ENCODE results near the gene CREBL2. TPM values are rescaled to one million over a fixed set of nuclear protein-coding genes. Genes with fewer than 3 reads are reported as not detected.

The CREBL2 gene
- total RNA-seq, 2 experiments from 2014 or later = 21.4 to 23.3 TPM

- no peak overlapping the region for H3K4me3 Mint-ChIP-seq
- H3K27ac Mint-ChIP-seq = no peak overlapping the region
- H3K4me1 Mint-ChIP-seq = no peaks in the 10 kb centered on the region
- POLR2A ChIA-PET = interaction anchor here (0.5 to 0.6 kb wide), 2 partner anchors 16 to 132 kb away, joined by 3 read pairs; no protein-coding TSS in a partner anchor
- peaks cover 9% of the 10 kb centered on the region for H3K36me3 Mint-ChIP-seq
- H3K9me3 Mint-ChIP-seq = no peaks in the 10 kb centered on the region
- DNase-seq = no peak
- no peaks in the 10 kb centered on the region for H3K27me3 Mint-ChIP-seq
- ATAC-seq (ENCODE audit: low read depth) = no peak
Observed at GRCh38 chr12:12682284-12682683, 70.6 kb downstream of the CREBL2 start.

DNA sequence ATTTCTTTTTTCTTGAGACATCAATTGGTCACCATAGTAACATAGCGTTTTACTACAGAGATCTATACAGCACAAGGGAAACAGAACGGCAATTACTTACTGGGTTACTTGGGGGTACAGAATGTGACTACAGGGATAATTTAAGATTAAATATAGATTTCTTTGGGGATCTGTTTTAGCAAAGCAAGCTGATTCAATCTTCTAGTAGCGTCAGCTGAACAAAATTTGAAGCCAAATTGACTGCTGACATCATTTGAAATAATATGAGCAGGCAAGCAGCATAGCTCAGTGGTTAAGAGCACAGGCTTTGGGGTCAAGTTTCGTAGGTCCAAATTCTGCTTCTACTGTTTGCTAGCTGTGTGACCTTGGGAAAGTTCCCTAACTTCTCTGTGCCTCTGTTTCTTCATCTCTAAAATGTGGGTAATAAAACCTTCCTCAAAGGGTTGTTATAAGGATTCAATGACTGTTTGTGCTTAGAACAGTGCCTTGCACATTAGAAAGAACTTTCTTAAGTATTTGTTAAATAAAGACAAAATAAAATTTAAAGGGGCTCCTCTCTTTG is 71.5 kb downstream of the CREBL2 start:
- no peak for ATAC-seq (ENCODE audit: low read depth)
- H3K4me3 Mint-ChIP-seq = no peak overlapping the region
- no peaks in the 10 kb centered on the region for H3K4me1 Mint-ChIP-seq
- peaks cover 11% of the 10 kb centered on the region for H3K36me3 Mint-ChIP-seq
- no peak for DNase-seq
- no peak overlapping the region for H3K27ac Mint-ChIP-seq
- H3K9me3 Mint-ChIP-seq = no peaks in the 10 kb centered on the region
- H3K27me3 Mint-ChIP-seq = no peaks in the 10 kb centered on the region
- POLR2A ChIA-PET = no interaction called here

- Mint-ChIP-seq H3K36me3 (peaks cover 11% of the 10 kb centered on the region), H3K9me3 (no peaks in the 10 kb centered on the region), H3K27ac (no peak overlapping the region), H3K4me1 (no peaks in the 10 kb centered on the region), H3K4me3 (no peak overlapping the region), H3K27me3 (no peaks in the 10 kb centered on the region)
- POLR2A ChIA-PET = no interaction called here
- ATAC-seq (ENCODE audit: low read depth) = no peak
- no peak for DNase-seq
Observed at GRCh38 chr12:12683725-12684124, 72.0 kb downstream of the CREBL2 start.

DNA sequence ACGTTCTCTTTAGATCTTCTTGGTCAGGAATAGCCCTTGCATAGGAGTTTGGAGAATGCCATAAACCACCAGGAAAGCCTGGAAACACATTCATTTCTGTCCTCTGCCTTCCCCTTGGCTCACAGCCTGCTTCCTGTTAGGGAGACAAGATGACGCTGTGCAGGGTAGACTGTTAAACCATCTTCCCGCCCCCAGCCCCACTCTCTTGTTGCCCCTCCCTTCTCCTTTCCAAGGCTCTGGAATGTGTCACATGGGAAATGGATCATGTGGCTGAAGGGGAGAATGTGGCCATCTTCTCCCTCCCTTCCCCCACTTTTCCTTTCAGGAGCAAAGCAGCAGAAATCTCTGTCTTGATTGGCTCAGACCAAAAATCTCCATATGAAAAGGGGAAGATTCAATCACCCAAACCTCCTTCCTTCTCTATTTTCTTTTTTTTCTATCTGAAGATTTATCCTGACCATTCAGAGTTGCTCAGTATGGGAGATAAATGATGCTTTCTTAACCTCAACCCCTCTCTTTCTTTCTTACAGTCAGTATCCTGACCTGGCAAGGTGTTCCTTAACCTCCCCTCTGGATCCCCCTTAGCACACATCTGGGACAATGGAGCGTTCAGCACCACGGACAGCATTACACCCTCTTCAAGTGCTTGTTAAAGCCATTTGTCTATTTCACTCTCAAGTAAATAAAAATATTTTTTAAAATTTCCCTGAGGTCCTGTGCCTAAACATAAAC is 72.9 kb downstream of the CREBL2 start:
- no peak overlapping the region for H3K27ac Mint-ChIP-seq
- DNase-seq (no peak), ATAC-seq (ENCODE audit: low read depth) (no peak)
- no peak overlapping the region for H3K4me3 Mint-ChIP-seq
- peaks cover 10% of the 10 kb centered on the region for H3K36me3 Mint-ChIP-seq
- no peaks in the 10 kb centered on the region for H3K27me3 Mint-ChIP-seq
- H3K4me1 Mint-ChIP-seq = no peaks in the 10 kb centered on the region
- H3K9me3 Mint-ChIP-seq = no peaks in the 10 kb centered on the region
- POLR2A ChIA-PET = no interaction called here

DNA sequence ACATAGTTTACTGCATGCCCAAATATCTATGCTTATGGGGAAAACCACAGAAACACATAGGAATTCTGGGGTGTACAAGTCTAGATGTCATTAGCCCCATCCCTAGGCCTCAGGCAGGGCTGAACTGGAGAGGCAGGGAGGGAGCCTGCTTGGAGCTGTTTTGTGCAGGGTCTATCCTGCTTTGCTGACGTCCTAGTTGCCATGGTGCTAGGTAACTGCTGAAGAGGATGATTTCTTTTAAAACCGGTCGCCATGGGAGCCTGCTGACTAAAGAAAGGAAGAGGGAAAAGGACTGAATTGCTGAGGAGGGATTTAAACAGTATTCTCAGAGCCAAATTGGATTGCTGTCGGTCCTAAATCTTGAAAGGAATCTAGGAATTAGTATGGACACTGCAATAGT is 73.6 kb downstream of the CREBL2 start:
- Mint-ChIP-seq H3K36me3 (peaks cover 10% of the 10 kb centered on the region), H3K4me1 (peaks cover 7% of the 10 kb centered on the region)
- POLR2A ChIA-PET = no interaction called here

DNA sequence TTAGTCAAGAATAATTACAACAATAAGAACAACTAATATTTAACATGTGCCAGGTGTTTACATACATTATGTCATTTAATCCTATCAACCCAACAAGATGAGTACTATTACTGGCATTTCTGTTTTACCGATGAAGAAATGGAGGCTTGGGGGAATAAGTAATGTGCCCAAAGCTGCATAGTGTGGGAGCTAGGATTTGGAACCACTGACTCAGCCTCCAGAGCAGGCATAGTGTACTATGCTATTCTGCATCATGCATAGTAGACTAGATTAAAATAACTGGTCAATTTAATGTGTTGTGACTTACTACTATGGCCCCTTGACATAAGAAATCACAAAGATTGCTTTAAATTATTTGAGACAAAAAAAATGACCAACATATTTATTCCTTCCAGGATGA is 74.8 kb downstream of the CREBL2 start:
- no peaks in the 10 kb centered on the region for H3K9me3 Mint-ChIP-seq
- no peak for DNase-seq
- no peak overlapping the region for H3K27ac Mint-ChIP-seq
- ATAC-seq (ENCODE audit: low read depth) = no peak
- H3K4me1 Mint-ChIP-seq = peaks cover 11% of the 10 kb centered on the region
- H3K4me3 Mint-ChIP-seq = no peak overlapping the region
- no peaks in the 10 kb centered on the region for H3K27me3 Mint-ChIP-seq
- H3K36me3 Mint-ChIP-seq = peaks cover 15% of the 10 kb centered on the region
- POLR2A ChIA-PET = no interaction called here

More for the DNA sequence above, 73.6 kb downstream of the CREBL2 start:
- H3K9me3 Mint-ChIP-seq = no peaks in the 10 kb centered on the region
- no peak overlapping the region for H3K4me3 Mint-ChIP-seq
- DNase-seq (no peak), ATAC-seq (ENCODE audit: low read depth) (no peak)
- no peak overlapping the region for H3K27ac Mint-ChIP-seq
- H3K27me3 Mint-ChIP-seq = no peaks in the 10 kb centered on the region

DNA sequence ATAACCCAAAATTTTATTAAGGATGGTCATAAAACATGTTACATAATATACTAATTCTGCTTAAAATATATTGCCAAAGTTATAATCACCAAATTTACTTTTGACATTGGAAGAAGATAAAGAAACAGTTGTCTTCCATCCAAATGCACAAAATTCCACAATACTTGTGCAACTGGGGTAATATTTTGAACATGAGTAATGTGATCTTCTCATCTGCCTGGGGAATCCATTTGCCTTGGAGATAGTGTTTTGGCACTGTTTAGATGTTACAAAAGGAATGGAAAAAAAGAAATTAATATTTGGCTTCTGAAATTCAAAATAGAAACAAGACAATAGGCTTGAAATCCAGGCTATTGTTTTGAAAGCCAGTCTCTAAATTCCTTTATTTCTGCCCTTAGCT is 75.2 kb downstream of the CREBL2 start:
- POLR2A ChIA-PET = no interaction called here
- H3K9me3 Mint-ChIP-seq = no peaks in the 10 kb centered on the region
- DNase-seq (no peak), ATAC-seq (ENCODE audit: low read depth) (no peak)
- no peak overlapping the region for H3K27ac Mint-ChIP-seq
- no peak overlapping the region for H3K4me3 Mint-ChIP-seq
- H3K36me3 Mint-ChIP-seq = peaks cover 17% of the 10 kb centered on the region
- H3K27me3 Mint-ChIP-seq = no peaks in the 10 kb centered on the region
- H3K4me1 Mint-ChIP-seq = peaks cover 12% of the 10 kb centered on the region

GRCh38 chr12:12689647-12690300 is 78.1 kb downstream of the CREBL2 start:
- no peak overlapping the region for H3K4me3 Mint-ChIP-seq
- H3K9me3 Mint-ChIP-seq = no peaks in the 10 kb centered on the region

GRCh38 chr12:12691549-12691948 is 79.9 kb downstream of the CREBL2 start:
- Mint-ChIP-seq H3K4me3 (no peak overlapping the region), H3K36me3 (peaks cover 30% of the 10 kb centered on the region), H3K27ac (no peak overlapping the region), H3K9me3 (no peaks in the 10 kb centered on the region), H3K27me3 (no peaks in the 10 kb centered on the region), H3K4me1 (peaks cover 37% of the 10 kb centered on the region)
- POLR2A ChIA-PET = no interaction called here
- ATAC-seq (ENCODE audit: low read depth) = no peak
- DNase-seq = no peak

More at GRCh38 chr12:12689647-12690300, 78.1 kb downstream of the CREBL2 start:
- no peak overlapping the region for H3K27ac Mint-ChIP-seq
- no peaks in the 10 kb centered on the region for H3K27me3 Mint-ChIP-seq
- no peak for ATAC-seq (ENCODE audit: low read depth)
- H3K36me3 Mint-ChIP-seq = peaks cover 22% of the 10 kb centered on the region
- POLR2A ChIA-PET = no interaction called here
- DNase-seq = no peak
- peaks cover 24% of the 10 kb centered on the region for H3K4me1 Mint-ChIP-seq

DNA sequence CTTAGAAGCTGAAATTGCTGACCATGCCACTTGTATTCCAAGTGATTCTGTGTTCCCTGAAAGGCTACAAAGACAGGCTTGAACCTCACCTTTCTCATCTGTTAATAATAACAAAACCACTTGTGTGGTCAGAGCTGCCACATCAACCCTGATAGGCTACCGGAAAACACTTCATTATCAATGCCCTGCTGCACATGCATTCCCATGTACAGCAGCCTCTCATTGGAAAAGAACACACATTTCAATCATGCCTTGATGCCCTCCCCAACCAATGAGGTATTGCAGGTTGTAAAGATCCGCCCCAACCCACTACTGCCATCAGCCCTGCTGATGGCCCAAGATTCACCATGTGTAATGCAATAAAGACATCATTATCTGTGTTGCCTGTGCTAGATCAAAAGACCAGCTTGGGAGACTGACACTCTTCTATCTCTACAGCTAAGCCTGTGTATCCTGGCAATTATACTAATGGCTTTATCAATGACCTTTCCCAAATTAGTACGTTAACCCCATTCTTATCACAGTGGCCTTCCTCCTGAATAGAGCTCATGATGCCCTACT is 81.5 kb downstream of the CREBL2 start:
- DNase-seq (no peak), ATAC-seq (ENCODE audit: low read depth) (no peak)
- H3K27ac Mint-ChIP-seq = no peak overlapping the region
- POLR2A ChIA-PET = interaction anchor here (11.5 kb wide), 1 partner anchor 28 kb away, joined by 304 read pairs; the partner anchor contains the start of gene CDKN1B
- H3K4me1 Mint-ChIP-seq = peaks cover 45% of the 10 kb centered on the region
- H3K27me3 Mint-ChIP-seq = no peaks in the 10 kb centered on the region
- H3K4me3 Mint-ChIP-seq = no peak overlapping the region
- H3K36me3 Mint-ChIP-seq = peaks cover 23% of the 10 kb centered on the region
- no peaks in the 10 kb centered on the region for H3K9me3 Mint-ChIP-seq

Other genes starting within 250 kb of the CREBL2 start
- gene DUSP16, start 49.0 kb upstream of the CREBL2 start, total RNA-seq = 10 to 100 TPM; 32.2 to 38.1 TPM
- 1 to 10 TPM; 7.7 to 8.0 TPM for gene GPR19, start 84.3 kb downstream of the CREBL2 start, total RNA-seq
- 100 to 1,000 TPM; 135 to 136 TPM for gene CDKN1B, start 105.5 kb downstream of the CREBL2 start, total RNA-seq
- gene APOLD1, start 173.8 kb downstream of the CREBL2 start, total RNA-seq = 10 to 100 TPM; 10.3 to 12.1 TPM
- gene DDX47, start 201.5 kb downstream of the CREBL2 start, total RNA-seq = 10 to 100 TPM; 56.3 to 60.8 TPM